Measurements from ENCODE around the gene ACOXL. TPM values are rescaled to one million over a fixed set of nuclear protein-coding genes. Genes with fewer than 3 reads are reported as not detected.

Gene ACOXL
- total and polyA plus RNA-seq, 2 of the 8 experiments (the other 6 are each of a cell fraction or from before 2014, with no cell fraction given) = 11.4 to 20.6 TPM

DNA sequence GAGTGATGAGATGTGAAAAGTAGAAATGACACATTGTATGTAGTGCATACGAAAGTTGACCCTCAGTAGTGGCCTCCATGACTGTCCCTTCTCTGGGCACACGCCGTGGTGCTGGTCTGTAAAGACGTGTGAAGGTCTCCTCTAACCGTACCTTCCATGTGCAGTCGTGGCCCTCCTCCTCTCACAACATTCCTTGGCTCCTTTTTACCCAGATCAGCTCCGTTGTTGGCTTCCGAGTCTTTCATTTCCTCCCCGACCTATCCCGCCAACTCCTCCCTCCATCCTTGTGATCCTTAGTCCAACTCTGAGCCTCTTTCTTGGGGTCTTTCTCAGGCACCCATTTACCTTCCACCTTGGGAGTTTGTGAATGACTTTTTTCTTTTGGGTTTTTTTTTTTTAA is 227.9 kb downstream of the ACOXL start:
- ChIA-PET CTCF (ENCODE audit: partially characterized antibody) (no interaction called here), POLR2A (ENCODE audit: partially characterized antibody) (no interaction called here)
- no peak for DNase-seq (ENCODE audit: low read depth in 1 of 2, low spot score in 2 of 2)
- Histone ChIP-seq H3K4ac (replicated peaks; ENCODE audit: insufficient read length, low read depth, low read length) (no peak overlapping the region), H3K4me3 (ENCODE audit: extremely low read depth in 1 of 4, insufficient read depth in 2 of 4, low read depth in 3 of 4, low read length in 4 of 4) (no peak overlapping the region), H3K27ac (ENCODE audit: low read depth, low read length) (no peak overlapping the region), H2BK15ac (ENCODE audit: low read length) (no peak overlapping the region), H4K20me1 (replicated peaks in 1 of 2; ENCODE audit: control insufficient read depth in 1 of 2, insufficient read depth in 2 of 2, low read length in 2 of 2) (no peaks in the 10 kb centered on the region), H4K5ac (ENCODE audit: insufficient read length, low read depth, low read length) (no peak overlapping the region), H3K18ac (ENCODE audit: extremely low read depth, low read length) (no peak overlapping the region), H2AFZ (ENCODE audit: low read length) (no peak overlapping the region), H3K36me3 (ENCODE audit: control insufficient read depth in 2 of 4, insufficient read depth in 4 of 4, low read length in 3 of 4) (peaks cover 0 to 6% (median 0%) of the 10 kb centered on the region in 4 experiments; a peak in 1 of 8 replicates), H4K91ac (replicated peaks; ENCODE audit: insufficient read length, low read length) (no peak overlapping the region), H3K9ac (replicated peaks in 1 of 4; ENCODE audit: extremely low read depth in 1 of 4, low read depth in 3 of 4, low read length in 3 of 4) (no peak overlapping the region), H3K4me2 (ENCODE audit: insufficient read depth in 1 of 2, low read depth in 2 of 2, low read length in 2 of 2) (no peak overlapping the region), H3K4me1 (replicated peaks in 1 of 4; ENCODE audit: control insufficient read depth in 3 of 4, insufficient read depth in 4 of 4, low read length in 3 of 4) (no peaks in the 10 kb centered on the region), H3K23me2 (ENCODE audit: low read depth, low read length) (no peaks in the 10 kb centered on the region), H3K23ac (ENCODE audit: insufficient read length) (no peak overlapping the region), H4K8ac (ENCODE audit: extremely low read depth, insufficient read depth, low read length) (no peak overlapping the region), H2BK12ac (ENCODE audit: low read depth, low read length) (no peak overlapping the region), H3K27me3 (replicated peaks in 1 of 4; ENCODE audit: control insufficient read depth in 3 of 4, extremely low read depth in 1 of 4, insufficient read depth in 3 of 4, low read length in 3 of 4) (no peaks in the 10 kb centered on the region), H2AK5ac (ENCODE audit: low read depth, low read length) (no peak overlapping the region), H3K79me2 (ENCODE audit: control insufficient read depth in 1 of 2, insufficient read depth in 2 of 2, low read length in 2 of 2) (no peaks in the 10 kb centered on the region), H3K9me3 (ENCODE audit: insufficient read depth in 2 of 2, low read depth in 1 of 2, low read length in 1 of 2) (no peaks in the 10 kb centered on the region), H2BK120ac (replicated peaks; ENCODE audit: low read depth, low read length) (no peak overlapping the region), H2BK20ac (ENCODE audit: low read length) (no peak overlapping the region), H3K79me1 (ENCODE audit: low read depth, low read length) (no peaks in the 10 kb centered on the region), H3K14ac (ENCODE audit: insufficient read length) (no peak overlapping the region), H3K56ac (replicated peaks; ENCODE audit: insufficient read length, low read depth, low read length) (no peak overlapping the region), H2BK5ac (ENCODE audit: low read depth, low read length) (no peak overlapping the region)
- WGBS, 2 experiments (ENCODE audit: extremely low coverage in 1 of 2, insufficient coverage in 1 of 2, insufficient read length in 1 of 2, insufficient replicate concordance in 2 of 2, low coverage in 1 of 2, low lambda C conversion rate in 2 of 2, missing lambda C conversion rate in 1 of 2) = 85% methylated on average over 10 of the region's 10 CpGs; no CpG with 5 or more reads in 1 of the 2 experiments
- FAIRE-seq = no peak
- TF ChIP-seq GABPA (IDR thresholded peaks at IDR 0.05; ENCODE audit: borderline replicate concordance, insufficient read depth, low read length) (no peak), CEBPB (IDR thresholded peaks at IDR 0.05; ENCODE audit: low read depth, low read length) (no peak), BACH1 (IDR thresholded peaks at IDR 0.05; ENCODE audit: low read length) (no peak), SP2 (IDR thresholded peaks at IDR 0.05; ENCODE audit: low read length) (no peak), RAD21 (IDR thresholded peaks at IDR 0.05 in 1 of 2, conservative IDR thresholded peaks at IDR 0.05 in 1 of 2; ENCODE audit: low read depth in 2 of 2, low read length in 2 of 2) (no peak), BRCA1 (IDR thresholded peaks at IDR 0.05; ENCODE audit: low read depth, low read length) (no peak)
